Fibroblast of upper back skin (primary cell): ENCODE results near the gene ANKRD31.

Experiments
- DNase-seq: peaks from one replicate; pipeline ENCODE4 v3.0.0-alpha.2; 2013

The ANKRD31 gene

GRCh38 chr5:75054134-75054930 is 182.3 kb downstream of the ANKRD31 start:
- DNase-seq: peak; percentile 34

- DNase-seq: peak; percentile 69
Measured at GRCh38 chr5:75053304-75054133, 183.2 kb downstream of the ANKRD31 start.

- DNase-seq: no peak
Measured at GRCh38 chr5:75053054-75053303, 183.7 kb downstream of the ANKRD31 start.

GRCh38 chr5:75052192-75053053 is 184.3 kb downstream of the ANKRD31 start, which contains the start of gene GCNT4:
Gene GCNT4 (minus strand): TSS chr5:75052558. CDS start chr5:75030037, 22,521 bp downstream.
- DNase-seq: peak; percentile 44

- DNase-seq: no peak
Measured at GRCh38 chr5:75051217-75051751, 185.4 kb downstream of the ANKRD31 start.

- DNase-seq: peak; percentile 62
Measured at GRCh38 chr5:75050415-75050814, 186.3 kb downstream of the ANKRD31 start.

- DNase-seq: peak; percentile 65
Measured at GRCh38 chr5:75049456-75050351, 187.0 kb downstream of the ANKRD31 start.

GRCh38 chr5:75048457-75048953 is 188.2 kb downstream of the ANKRD31 start:
- DNase-seq: peak; percentile 31

- no peak for DNase-seq
Measured at GRCh38 chr5:75047356-75047755, 189.3 kb downstream of the ANKRD31 start.

GRCh38 chr5:75046366-75047142 is 190.1 kb downstream of the ANKRD31 start:
- no peak for DNase-seq

GRCh38 chr5:75045071-75045470 is 191.6 kb downstream of the ANKRD31 start:
- no peak for DNase-seq

GRCh38 chr5:75044406-75044805 is 192.3 kb downstream of the ANKRD31 start:
- DNase-seq: no peak

GRCh38 chr5:75043633-75044264 is 192.9 kb downstream of the ANKRD31 start:
- DNase-seq: no peak

GRCh38 chr5:75042522-75042921 is 194.2 kb downstream of the ANKRD31 start:
- DNase-seq: peak; percentile 35

GRCh38 chr5:75040973-75041372 is 195.7 kb downstream of the ANKRD31 start:
- peak; percentile 79 for DNase-seq

- DNase-seq: peak; percentile 84
Measured at GRCh38 chr5:75037106-75037505, 199.6 kb downstream of the ANKRD31 start.

- no peak for DNase-seq
Measured at GRCh38 chr5:75034137-75034739, 202.4 kb downstream of the ANKRD31 start.

GRCh38 chr5:75031366-75031765 is 205.3 kb downstream of the ANKRD31 start:
- no peak for DNase-seq

- no peak for DNase-seq
Measured at GRCh38 chr5:75028090-75028489, 208.6 kb downstream of the ANKRD31 start.
